ENCODE measurements around the gene TOM1L2.
"Not testable (repeated sequence)": the region's sequence is repeated elsewhere in the genome, so short reads cannot be mapped to it uniquely, and the experiment has no call there.

Gene TOM1L2

DNA sequence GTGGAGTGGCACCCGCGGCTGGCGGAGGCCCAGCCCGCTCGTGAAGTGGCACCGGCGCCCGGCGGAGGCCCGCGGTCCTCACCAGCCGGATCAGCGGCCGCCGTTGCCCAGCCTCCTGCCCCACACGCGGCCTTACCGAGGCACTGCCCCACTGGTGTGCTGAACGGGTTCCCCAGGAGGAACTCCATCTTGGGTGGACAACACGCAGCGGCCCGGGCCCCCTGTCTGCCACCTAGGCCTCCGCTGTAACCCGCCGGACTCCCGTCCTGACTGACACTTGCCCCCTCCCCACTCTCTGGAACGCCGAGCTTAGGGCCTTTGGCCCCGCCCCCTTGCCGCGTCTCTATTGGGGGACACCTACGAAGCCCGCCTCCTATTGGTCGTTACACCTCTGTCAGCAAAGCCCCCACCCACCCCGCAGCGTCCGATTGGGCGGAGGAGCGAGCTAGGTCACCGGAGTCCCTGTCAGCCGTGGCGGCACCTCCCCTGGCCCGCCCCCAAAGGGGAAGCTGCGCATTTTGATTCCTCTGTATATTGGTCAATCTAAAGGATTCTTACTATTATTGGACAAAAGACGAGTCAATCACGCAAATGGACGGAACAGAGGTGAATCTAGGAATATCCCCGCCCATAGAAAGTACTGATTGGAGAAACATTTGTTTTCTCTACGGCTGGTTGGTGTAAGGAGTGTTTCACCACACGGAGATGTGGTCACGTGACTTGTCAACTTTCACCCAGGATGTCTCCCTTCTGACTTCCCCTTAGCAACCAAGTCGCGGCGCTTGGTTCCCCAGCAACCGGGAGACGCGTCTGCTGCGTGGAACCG lies at the start of gene TOM1L2, which contains the start of gene DRC3:
TSS of gene TOM1L2 (minus strand) at position 275 of the 826 bp plus-strand sequence. CDS start at position 188, 87 bp downstream.
TSS of gene DRC3 (plus strand) at position 737 of the 826 bp plus-strand sequence. CDS start 4,737 bp downstream, outside the sequence.
- peak; percentile 99 for DNase-seq (ENCODE audit: low read depth)

DNA sequence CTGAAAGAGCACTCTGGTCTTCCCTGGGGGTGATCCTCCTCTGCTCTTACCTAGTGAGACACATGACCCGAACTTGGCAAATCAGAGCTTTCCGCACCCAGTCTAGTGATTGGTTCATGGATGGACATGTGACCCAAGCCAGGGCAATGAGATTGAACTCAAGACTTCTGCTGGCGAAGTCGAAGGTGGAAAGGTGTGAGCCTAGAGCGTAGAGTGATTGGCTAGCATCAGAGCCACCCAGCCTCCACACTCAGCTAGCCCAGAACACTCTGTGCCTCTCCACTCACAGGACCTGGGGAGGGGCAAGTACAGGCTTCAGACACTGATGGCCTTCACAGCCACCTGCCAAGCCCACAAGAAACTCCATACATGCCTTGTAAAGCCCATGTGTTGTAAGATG lies 49.2 kb upstream of the TOM1L2 start:
- no peak for DNase-seq (ENCODE audit: low read depth)

DNA sequence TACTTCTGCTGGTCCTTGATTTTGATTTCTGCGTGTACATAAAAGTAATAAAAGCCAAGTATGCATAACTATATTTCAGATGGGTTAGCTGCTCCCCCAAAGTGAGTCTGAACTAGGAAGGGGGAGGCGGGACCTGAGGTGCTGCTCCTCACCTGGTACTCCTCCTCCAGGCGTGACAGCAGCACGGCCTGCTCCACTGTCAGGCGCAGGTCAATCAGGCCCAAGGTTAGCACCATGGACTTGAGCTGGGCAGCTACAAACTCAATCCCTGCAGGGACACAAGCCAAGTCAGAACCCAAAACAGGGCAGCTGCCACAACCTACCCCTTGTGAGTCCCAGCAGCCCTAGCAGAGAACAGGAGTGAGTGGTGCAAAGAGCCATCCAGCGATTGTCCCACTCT lies 48.8 kb upstream of the TOM1L2 start:
- DNase-seq (ENCODE audit: low read depth) = no peak

DNA sequence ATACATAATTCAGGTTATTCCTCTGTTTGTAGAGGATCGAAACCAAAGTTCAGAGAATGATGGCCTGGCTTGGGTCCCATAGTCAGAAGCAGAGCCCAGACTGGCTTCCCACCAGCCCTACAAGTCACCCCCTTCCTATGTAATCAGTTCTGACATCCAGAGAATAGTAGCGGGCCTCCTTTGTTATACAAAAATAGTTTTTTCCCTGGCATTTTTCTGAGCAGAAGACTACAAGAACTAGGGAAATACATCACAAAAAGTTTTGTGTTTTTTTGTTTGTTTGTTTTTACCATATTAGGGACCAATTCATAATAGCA lies 47.6 kb upstream of the TOM1L2 start:
- DNase-seq (ENCODE audit: low read depth) = no peak

DNA sequence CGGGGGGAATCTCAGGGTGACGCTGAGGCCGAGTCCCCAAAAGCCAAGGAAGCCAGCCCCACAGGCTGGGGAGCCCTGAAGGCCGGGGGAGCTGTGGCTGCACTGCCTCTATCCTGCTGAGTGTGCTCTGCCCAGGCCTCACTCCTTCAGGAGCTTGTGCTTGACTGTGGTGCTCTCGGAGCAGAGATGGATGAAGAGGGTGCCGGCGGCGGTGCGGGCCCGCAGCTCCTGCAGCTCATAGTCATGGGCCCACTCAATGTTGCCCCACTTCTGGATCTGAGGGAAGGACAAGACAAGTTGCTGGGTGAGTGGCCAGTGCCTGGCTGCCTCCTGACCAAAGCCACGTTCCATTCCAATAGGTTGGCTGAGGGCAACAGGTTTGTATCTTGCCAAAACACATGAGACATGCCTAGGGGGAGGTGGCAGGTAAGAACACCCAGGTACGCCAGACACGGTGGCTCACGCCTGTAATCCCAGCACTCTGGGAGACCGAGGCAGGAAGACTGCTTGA lies 46.3 kb upstream of the TOM1L2 start:
- no peak for DNase-seq (ENCODE audit: low read depth)

DNA sequence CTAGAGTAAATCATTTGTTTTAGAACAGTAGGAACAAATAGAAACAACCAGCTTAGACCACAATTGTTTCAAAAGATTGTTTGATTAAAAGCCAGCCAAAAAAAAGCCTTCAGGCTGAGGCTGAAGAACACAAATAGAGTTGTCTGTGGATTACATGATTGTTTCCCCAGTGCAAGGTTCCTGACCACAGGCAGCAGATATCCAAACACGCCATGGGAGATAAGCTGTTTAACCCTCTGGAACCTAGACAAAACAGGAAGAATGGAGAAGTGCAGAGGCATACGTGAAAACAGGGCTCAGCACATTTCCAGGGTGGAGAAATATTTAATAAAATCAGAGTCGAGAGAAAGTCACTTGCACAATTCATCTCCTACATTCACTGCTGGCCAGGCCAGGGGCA lies 45.8 kb upstream of the TOM1L2 start:
- DNase-seq (ENCODE audit: low read depth) = no peak

DNA sequence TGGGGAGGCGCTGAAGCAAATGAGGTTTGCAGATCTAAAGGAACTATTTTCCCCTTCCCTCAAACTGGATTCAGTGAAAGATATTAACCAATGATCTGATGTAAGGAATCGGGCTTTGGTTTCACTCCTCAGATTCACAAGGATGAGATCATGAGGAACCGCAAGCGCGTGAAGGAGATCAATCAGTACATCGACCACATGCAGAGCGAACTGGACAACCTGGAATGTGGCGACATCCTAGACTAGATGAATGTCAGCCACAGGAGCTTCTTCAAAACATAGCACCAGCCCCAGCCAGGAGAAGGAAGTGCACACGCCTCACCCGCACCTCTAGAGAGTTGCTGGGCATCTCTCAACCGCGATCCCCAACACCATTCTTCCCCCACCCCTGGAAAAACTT lies 44.2 kb upstream of the TOM1L2 start:
- DNase-seq (ENCODE audit: low read depth) = no peak

DNA sequence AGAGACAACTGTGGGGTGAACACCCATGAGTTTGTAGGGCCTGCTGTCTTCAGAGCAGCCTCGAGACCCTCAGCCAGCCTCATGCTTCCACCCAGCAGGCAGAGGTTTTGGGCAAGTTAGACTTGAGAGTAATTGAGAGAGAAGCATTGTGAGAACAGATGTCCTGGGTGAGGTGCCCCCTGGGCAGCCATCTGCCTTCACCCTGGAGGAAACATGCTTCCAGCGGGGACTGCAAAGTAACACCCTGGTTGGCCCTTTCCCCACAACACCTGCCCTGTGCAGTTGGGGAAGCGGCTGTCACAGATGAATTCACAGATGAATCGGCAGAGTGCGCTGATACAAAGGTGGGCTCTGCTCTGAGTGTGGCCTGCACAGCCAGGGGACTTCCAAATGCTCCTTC lies 43.4 kb upstream of the TOM1L2 start:
- no peak for DNase-seq (ENCODE audit: low read depth)

DNA sequence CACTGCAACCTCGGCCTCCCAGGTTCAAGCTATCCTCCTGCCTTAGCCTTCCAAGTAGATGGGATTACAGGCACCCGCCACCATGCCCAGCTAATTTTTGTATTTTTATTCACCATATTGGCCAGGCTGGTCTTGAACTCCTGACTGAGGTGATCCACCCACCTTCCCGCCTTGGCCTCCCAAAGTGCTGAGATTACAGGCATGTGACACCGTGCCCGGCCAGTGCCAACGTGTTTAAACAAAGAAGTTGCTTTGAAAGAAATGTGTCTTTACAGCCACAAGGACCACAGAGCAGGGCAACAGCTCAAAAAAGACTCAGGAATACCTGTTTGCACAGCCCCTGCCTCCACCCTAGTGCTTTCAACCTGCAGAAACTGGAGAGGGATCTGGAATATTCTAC lies 41.8 kb upstream of the TOM1L2 start:
- DNase-seq (ENCODE audit: low read depth) = no peak

DNA sequence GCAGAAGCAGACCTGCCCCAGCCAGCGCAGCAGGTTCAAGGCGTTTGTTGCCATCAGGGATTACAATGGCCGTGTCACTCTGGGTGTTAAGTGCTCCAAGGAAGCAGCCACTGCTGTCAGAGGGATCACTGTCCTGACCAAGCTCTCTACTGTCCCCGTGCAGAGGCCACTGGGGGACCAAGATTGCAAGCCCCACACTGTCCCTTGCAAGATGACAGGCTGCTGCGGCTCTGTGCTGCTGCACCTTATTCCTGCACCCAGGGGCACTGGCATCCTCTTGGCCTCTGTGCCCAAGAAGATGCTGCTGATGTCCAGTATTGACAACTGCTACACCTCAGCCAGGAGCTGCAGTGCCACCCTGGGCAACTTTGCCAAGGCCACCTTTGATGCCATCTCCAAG lies 39.1 kb upstream of the TOM1L2 start:
- no peak for DNase-seq (ENCODE audit: low read depth)

DNA sequence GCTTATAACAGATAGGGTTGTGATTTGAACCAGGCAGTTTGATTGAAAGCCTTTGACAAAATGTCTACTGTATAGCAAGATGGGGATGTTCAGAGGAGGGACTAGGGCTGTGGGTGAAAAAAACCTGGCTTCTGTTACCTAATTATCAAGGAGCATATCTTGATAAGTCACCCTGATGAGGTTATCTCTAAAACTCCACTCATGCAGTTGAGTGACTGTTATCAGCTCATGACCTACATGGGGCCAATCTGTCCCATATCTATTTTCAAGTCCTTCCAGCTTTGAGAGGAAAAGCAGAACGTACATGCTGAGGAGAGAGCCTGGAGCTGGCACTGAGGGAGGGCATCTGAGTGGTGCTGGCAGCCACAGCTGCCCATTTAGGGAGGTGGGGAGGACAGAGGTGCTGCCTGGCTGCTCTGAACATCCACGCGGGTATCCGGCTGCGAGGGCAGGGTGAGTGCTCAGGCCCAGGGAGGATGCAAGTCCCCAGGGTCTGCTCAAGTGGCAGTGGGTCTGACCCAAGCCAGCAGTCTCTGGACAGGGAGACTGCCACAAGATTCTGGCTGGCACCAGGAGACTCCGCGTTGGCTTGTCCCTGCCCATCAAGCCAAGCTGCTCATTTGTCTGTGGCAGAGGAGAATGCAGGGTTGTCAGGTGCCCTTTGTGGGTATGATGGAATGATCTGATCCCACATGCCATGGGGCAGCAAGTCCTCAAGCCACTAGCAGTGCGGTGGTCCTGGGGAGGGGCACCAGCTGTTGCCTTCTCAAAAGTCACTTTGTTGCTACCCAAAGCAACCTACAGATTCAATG lies 37.6 kb upstream of the TOM1L2 start:
- no peak for DNase-seq (ENCODE audit: low read depth)

DNA sequence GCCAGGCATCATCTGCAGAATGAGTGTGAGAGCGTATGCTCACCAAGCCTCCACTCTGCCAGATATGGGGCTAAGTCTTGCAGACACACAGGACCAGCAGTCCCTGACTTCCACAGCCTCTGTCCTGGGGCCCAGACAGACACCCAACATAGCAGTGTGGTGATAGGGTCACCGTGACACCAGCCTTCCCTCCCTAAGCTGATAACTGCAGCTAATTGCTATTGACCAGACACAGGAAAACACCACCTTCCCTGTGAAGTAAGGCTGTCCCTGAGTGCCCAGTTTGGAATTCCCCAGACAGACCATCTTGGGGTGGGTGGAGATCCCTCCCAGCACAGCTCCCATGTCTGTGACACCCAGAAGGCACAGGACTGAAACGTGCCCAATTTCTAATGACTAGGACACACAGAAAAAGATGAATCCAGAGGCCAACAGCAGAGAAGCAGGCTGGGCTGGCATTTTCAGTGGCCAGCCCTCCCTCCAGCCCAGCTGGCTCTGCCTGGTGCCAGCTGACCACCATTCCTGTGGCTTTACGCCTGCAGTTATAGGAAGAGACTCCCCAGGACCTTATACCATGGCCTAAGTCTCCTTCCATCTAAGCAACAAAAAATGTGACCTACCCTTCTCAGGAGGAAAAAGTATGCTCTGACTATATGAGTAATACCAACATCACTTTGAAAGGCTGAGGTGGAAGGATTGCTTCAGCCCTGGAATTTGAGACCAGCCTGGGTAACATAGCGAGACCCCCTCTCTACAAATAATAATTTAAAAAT lies 36.5 kb upstream of the TOM1L2 start:
- no peak for DNase-seq (ENCODE audit: low read depth)

DNA sequence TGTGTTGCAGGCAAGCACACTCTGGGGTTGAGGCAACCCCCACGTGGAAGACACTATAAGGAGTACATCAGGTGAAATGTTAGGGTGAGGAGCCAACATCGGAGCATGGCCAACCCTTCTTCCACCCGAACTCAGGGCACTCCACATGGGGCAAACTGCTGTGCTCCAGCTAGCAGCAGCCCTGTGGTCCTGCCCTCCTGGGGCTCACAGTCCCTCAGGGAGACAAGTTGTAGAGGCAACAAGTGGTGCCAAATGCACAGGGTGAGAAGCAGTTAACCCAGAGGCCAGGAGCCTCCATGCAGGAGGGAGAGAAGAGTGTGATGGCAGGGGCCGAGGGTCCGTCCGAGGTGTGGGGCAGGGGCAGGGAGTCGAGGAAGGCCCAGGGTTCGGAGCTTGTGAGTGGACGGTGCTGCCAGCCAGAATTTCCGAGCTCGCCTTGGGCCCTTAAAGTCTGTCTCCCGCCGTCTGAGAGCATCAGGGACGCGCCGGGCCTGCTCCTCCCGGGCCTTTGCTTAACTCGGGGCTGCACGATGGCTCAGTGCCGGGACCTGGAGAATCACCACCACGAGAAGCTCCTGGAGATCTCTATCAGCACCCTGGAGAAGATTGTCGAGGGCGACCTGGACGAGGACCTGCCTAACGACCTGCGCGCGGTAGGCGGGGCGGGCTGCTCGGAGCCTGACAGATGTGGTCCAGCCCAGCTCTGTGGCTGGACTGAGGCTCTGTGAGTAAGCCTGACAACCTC lies 34.5 kb upstream of the TOM1L2 start:
- DNase-seq (ENCODE audit: low read depth) = no peak

DNA sequence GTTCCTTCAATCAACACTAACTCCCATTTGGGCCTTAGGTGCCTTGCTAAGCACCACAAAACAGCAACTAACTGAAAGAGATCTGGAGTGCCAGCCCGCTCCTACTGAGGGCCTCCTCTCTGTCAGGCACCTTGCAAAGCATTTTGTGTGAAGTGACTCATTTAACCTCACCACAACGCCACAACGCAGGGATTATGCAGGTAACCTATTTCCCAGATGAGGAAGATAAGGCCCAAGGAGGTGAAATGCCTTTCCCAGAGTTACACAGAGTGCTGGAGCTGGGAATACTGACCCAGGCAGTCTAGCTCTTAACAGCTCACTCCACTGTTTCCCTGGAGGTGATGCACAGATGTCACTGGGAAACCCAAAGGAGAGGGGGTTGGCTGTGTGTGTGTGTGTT lies 33.3 kb upstream of the TOM1L2 start:
- no peak for DNase-seq (ENCODE audit: low read depth)

DNA sequence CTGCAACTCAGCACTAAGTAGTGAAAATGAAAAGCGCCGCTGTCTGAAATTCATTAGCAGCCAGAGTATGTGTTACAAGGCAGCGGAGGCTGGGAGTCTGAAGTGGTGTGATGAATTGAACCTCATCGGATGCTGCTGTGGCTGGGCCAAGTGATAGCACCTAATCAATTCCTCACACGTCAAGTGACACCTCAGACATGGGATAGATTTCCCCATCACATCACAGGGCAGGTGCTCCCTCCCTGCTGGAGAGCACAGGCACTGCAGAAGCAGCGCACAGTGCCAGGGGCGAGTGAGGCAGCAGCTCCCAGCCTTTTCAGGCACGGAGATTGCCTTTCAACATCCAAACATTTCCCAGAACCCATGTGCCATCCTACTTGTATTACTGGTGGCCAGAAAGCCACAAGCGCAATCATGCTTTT lies 32.7 kb upstream of the TOM1L2 start:
- DNase-seq (ENCODE audit: low read depth) = no peak

DNA sequence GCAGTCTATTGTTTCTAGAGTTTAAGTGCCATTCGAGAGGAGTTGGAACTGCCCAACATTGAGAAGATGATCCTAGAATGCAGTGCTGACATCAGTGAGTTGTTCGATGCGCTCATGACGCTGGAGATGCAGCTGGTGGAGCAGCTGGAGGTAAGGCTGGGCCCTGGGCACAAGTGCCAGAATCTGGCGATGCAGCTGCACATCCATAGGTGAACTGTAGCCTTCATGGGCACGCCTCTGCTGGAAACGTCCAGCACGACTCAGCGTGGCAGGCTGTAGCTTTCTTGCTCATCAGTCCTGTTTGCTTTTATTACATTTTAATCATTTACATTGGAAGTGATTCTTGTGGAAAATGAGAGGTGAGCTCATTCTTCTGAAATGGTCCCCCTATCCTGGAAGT lies 32.1 kb upstream of the TOM1L2 start:
- DNase-seq (ENCODE audit: low read depth) = no peak

DNA sequence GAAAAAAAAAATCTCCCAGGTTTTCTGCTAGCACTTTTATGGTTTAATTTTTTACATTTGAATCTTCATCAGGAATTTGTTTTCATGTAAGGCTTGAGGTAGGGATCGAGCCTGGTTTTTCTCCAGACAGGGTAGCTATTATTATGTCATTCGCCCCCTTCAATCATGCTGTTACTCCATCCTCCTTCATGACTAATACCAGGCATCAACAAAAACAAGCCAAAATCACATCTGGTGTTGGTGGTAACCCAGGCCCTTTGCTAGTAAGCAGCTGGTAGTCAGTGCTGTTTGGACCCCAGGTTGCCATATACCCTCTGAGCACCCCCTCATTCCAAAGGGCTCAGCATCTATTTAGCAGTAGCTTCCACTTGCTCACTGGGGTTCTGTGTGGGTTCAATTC lies 30.0 kb upstream of the TOM1L2 start:
- no peak for DNase-seq (ENCODE audit: low read depth)

DNA sequence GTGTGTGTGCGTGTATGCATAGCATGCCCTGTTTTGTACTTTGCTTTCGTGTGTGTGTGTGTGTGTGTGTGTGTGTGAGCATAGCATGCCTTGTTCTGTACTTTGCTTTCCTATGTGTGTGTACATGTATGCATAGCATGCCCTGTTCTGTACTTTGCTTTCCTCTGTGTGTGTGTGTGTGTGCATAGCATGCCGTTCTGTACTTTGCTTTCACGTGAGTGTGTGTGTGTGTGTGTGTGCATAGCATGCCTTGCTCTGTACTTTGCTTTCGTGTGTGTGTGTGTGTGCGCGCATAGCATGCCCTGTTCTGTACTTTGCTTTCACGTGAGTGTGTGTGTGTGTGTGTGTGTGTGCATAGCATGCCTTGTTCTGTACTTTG lies 27.8 kb upstream of the TOM1L2 start:
- DNase-seq (ENCODE audit: low read depth) = no peak

DNA sequence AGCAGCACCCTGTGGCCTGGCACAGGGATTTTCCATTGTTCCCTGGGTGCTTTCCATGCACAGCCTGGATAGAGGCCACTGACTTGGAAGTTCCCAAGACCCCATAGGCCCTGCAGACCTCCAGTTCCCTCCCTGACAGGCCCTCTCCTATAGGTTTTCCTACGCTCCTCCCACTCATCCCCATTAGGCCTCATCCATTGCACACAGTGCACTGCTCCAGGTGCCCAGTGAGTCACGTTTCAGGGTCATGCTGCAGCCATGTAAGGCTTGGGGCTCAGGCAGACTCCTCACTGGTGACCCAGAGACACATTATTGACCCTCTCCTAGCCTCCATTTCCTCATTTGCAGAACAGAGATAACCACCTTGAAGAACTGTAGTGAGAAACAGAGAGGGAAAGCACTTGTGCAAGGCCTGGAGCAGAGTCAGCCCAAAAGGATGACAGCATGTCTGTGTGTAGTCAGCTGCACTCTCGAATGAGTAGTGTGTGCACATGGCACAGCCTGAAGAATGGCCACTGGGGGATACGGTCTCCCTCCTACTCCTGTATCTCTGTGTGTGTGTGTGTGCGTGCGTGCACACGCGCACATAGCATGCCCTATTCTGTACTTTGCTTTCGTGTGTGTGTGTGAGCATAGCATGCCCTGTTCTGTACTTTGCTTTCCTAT lies 27.3 kb upstream of the TOM1L2 start:
- DNase-seq (ENCODE audit: low read depth) = no peak

DNA sequence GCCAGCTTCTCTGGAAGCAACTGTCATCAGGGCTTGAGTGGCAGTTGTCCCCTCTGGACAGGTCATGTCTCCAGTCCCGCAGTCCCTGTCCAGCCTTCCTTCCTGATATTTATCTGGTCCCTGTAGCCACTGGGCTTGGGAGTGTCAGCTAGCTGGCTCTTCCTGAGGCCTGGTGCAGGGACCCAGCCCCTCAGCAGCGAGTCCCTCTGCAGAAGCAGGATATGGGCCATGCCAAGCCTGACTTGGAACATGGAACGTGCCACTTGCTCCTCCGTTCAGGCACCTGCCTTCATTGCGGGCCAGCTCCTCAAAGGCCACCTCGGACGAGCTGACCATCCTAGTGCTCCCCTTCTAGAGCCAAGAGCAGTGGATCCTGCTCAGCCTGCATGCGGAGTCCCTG lies 26.7 kb upstream of the TOM1L2 start:
- no peak for DNase-seq (ENCODE audit: low read depth)

DNA sequence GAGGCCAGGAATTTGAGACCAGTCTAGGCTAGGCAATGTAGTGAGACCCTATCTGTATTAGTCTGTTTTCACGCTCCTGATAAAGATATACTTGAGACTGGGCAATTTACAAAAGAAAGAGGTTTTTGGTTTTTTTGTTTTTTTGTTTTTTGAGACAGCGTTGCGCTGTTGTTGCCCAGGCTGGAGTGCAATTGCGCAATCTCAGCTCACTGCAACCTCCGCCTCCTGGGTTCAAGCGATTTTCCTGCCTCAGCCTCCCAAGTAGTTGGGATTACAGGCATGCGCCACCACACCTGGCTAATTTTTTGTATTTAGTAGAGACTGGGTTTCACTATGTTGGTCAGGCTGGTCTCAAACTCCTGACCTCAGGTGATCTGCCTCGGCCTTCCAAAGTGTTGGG lies 23.7 kb upstream of the TOM1L2 start:
- DNase-seq (ENCODE audit: low read depth) = not testable (repeated sequence)

Data from CMK (cell line).